SK-N-SH (cell line): ENCODE measurements around the gene DTNBP1. TPM values are rescaled to one million over a fixed set of nuclear protein-coding genes. Genes with fewer than 3 reads are reported as not detected.

Experiments used
- YY1 ChIP-seq: IDR thresholded peaks from 2 replicates; pipeline ENCODE4 v1.4.0; 2012; ENCODE audit warnings: low read depth, mild to moderate bottlenecking
- polyA plus RNA-seq, 3 experiments: library from polyadenylated mRNA; depleted of rRNA; stranded (reverse); fragments of >200 nt; gene quantifications; 2 replicates each; pipeline ENCODE4 v1.2.3, GENCODE V29; 2012
- small RNA-seq, 7 experiments: library from RNA; depleted of rRNA; stranded (forward); fragments of <200 nt; gene quantifications; one replicate each; pipeline ENCODE3, GENCODE V24; 2012

Gene DTNBP1
- polyA plus RNA-seq, 1 of the 3 experiments (the other 2 are of a cell fraction): 19.7 TPM

- TF ChIP-seq YY1: no peak
- TF ChIP-seq, all 33 proteins: peak for 0
Observed at GRCh38 chr6:15473174-15473573, 189.7 kb downstream of the DTNBP1 start (continued).

Small RNA genes lying within 50 kb of the gene (small RNA-seq; reads per million reads assigned to genes)
- gene RF00001: 0 reads per million in 7 experiments
